ENCODE data around the gene AATF. TPM values are rescaled to one million over a fixed set of nuclear protein-coding genes. Genes with fewer than 3 reads are reported as not detected.

The AATF gene
- total RNA-seq, 1 donor from 2014 or later, result 42.8 TPM

GRCh38 chr17:37103231-37103630, 154.5 kb downstream of the AATF start:
- Histone ChIP-seq H3K9me3 (no peaks in the 10 kb centered on the region), H3K27me3 (no peaks in the 10 kb centered on the region), H3K4me3 (no peak overlapping the region), H3K27ac (no peak overlapping the region), H3K4me1 (no peaks in the 10 kb centered on the region), H3K36me3 (peaks cover 20% of the 10 kb centered on the region)
- intact Hi-C loops (cut with DNase I), result no loop called here
- DNase-seq (no peak), ATAC-seq (no peak)
- TF ChIP-seq CTCF (IDR thresholded peaks at IDR 0.05), result no peak

- peaks cover 47% of the 10 kb centered on the region for H3K36me3 ChIP-seq
- intact Hi-C loops (cut with DNase I), result no loop called here
- no peak for ATAC-seq
These were observed 157.3 kb downstream of the AATF start for GRCh38 chr17:37106049-37106448.

More at GRCh38 chr17:37106049-37106448, 157.3 kb downstream of the AATF start:
- H3K27me3 ChIP-seq, result no peaks in the 10 kb centered on the region
- no peaks in the 10 kb centered on the region for H3K9me3 ChIP-seq
- no peak for TF ChIP-seq CTCF (IDR thresholded peaks at IDR 0.05)
- H3K4me3 ChIP-seq, result no peak overlapping the region
- H3K27ac ChIP-seq, result no peak overlapping the region
- H3K4me1 ChIP-seq, result no peaks in the 10 kb centered on the region
- no peak for DNase-seq

Small RNA genes within 50 kb of the gene (microRNA-seq; reads per million reads assigned to microRNA genes)
- gene MIR2909 (ENCODE audit: borderline microRNAs expressed), result not detected

Other genes with a start within 250 kb of the AATF start
- gene LHX1, start 11.5 kb upstream of the AATF start, total RNA-seq, result not detected